OCI-LY7 (cell line): ENCODE measurements around the gene RNU5D-1.

Source experiments
- EZH2phosphoT487 ChIP-seq: fragments of 200-600 bp; sonication (generic); IDR thresholded peaks from 2 replicates; pipeline ENCODE4 v1.6.1; 2018; ENCODE audit warnings: low read depth, borderline replicate concordance, mild to moderate bottlenecking, mixed run types, antibody characterized with exemption, low read length, moderate library complexity, mixed read lengths
- TF ChIP-seq, protein P1 (sequence below): fragments of 200-600 bp; sonication (generic); conservative IDR thresholded peaks from 2 replicates; pipeline ENCODE4 v1.5.1; 2014; ENCODE audit warnings: mild to moderate bottlenecking, antibody characterized with exemption, low read length, moderate library complexity, mixed read lengths

DNA sequence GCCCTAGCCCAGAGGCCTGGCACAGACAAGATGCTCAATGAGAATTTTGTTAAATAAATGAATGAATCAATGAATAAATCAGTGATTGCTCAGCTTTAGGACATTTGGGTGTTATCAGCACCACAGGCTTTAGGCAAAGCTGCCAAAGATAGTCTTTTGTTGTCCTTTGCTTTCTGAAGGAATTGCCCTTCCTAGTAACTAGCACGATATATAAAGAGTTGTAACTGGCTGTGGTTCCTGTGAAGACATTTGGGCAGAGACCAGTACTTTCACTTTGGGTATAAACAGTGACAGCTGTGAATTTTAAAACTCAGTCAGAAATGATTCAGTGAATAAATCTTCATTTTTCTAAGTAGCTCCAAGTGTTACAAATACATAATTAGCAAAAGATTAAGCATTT, 13.3 kb downstream of the RNU5D-1 start:
- TF ChIP-seq, protein P1, sequence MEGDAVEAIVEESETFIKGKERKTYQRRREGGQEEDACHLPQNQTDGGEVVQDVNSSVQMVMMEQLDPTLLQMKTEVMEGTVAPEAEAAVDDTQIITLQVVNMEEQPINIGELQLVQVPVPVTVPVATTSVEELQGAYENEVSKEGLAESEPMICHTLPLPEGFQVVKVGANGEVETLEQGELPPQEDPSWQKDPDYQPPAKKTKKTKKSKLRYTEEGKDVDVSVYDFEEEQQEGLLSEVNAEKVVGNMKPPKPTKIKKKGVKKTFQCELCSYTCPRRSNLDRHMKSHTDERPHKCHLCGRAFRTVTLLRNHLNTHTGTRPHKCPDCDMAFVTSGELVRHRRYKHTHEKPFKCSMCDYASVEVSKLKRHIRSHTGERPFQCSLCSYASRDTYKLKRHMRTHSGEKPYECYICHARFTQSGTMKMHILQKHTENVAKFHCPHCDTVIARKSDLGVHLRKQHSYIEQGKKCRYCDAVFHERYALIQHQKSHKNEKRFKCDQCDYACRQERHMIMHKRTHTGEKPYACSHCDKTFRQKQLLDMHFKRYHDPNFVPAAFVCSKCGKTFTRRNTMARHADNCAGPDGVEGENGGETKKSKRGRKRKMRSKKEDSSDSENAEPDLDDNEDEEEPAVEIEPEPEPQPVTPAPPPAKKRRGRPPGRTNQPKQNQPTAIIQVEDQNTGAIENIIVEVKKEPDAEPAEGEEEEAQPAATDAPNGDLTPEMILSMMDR = no peak
- no peak for TF ChIP-seq EZH2phosphoT487
